Peyer's patch (tissue), 4 donors: ENCODE measurements around the gene REX1BD. TPM values are rescaled to one million over a fixed set of nuclear protein-coding genes. Genes with fewer than 3 reads are reported as not detected.

Experiments
- DNase-seq, 3 donors: peaks; one replicate each; pipeline ENCODE4 v3.0.0-alpha.2; 2017 to 2019
- H3K27ac ChIP-seq, 4 donors: fragments of 200-600 bp; sonication (generic); one replicate each; pipeline ENCODE4 v1.5.1; 2016 to 2019
- H3K27me3 ChIP-seq, 2 donors: fragments of 200-600 bp; sonication (generic); one replicate each; pipeline ENCODE4 v1.5.1; 2019
- H3K36me3 ChIP-seq, 3 donors: fragments of 200-600 bp; sonication (generic); one replicate each; pipeline ENCODE4 v1.5.1; 2016 to 2019
- H3K4me1 ChIP-seq, 4 donors: fragments of 200-600 bp; sonication (generic); one replicate each; pipeline ENCODE4 v1.5.1; 2016 to 2019
- H3K4me3 ChIP-seq, 4 donors: fragments of 200-600 bp; sonication (generic); 1 replicate in 3 of 4; 2 replicates in 1 of 4; pipeline ENCODE4 v1.5.1; 2016 to 2019; ENCODE audit warnings: mild to moderate bottlenecking in 1 of 4
- H3K9me3 ChIP-seq, 4 donors: fragments of 200-600 bp; sonication (generic); one replicate each; pipeline ENCODE4 v1.5.1; 2016 to 2019; ENCODE audit warnings: mild to moderate bottlenecking in 1 of 4
- CTCF ChIP-seq, 6 experiments: fragments of 450-650 bp in 4 of 6; fragments of 200-600 bp in 2 of 6; sonication (generic) in 1 of 6; IDR thresholded peaks; one replicate each; pipeline ENCODE4 v1.5.1; 2017 to 2019; ENCODE audit warnings: antibody characterized with exemption in 6 of 6, mild to moderate bottlenecking in 3 of 6, moderate library complexity in 1 of 6
- POLR2A ChIP-seq, 2 donors: fragments of 450-650 bp; IDR thresholded peaks; one replicate each; pipeline ENCODE4 v1.5.1; 2017; ENCODE audit warnings: antibody characterized with exemption in 2 of 2, mild to moderate bottlenecking in 2 of 2, moderate library complexity in 2 of 2
- total RNA-seq, 4 donors: library from RNA; depleted of rRNA; stranded (reverse); fragments of >200 nt; gene quantifications; one replicate each; pipeline ENCODE4 v1.1.0, GENCODE V29; 2016

REX1BD gene
- total RNA-seq, 4 donors from 2014 or later: 68.1 to 76.3 (median 72.2) TPM

DNA sequence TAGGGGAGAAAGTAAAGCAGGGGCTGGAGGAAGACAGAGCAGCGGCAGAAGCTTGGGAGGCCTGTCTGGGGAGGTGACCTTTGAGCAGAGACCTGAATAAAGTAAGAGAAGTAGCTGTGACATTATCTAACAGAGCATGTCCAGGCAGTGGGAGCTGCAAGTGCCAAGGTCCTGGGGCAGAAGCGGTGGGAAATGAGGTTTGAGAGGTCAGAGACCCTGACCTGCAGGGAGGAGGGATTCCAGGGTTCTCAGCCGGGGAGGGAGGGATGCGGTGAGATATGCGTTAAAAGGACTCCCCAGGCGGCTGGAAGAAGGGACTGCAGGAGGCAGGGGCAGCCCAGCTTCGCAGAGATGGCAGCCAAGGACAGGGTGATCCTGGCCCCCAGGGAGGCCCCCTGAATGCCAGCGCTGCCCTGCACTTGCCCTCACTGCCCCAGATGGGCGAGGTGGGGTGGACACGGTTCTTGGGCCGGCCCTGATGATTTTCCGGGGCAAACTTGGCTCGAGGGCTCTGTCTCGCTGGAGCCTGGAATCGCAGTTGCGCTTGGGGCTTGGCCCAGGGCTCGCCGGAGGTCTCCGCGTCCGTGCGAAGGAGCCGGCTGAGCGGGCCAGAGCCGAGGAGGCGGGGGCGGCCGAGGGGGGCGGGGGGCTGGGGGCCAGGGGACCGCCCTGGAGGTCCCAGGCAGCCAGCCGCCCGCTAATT lies 14.8 kb downstream of the REX1BD start:
- Histone ChIP-seq H3K4me3 (no peak overlapping the region), H3K27ac (no peak overlapping the region), H3K27me3 (peaks cover 0 to 46% of the 10 kb centered on the region in 2 donors), H3K36me3 (no peaks in the 10 kb centered on the region), H3K9me3 (no peaks in the 10 kb centered on the region), H3K4me1 (peaks cover 0 to 35% (median 5%) of the 10 kb centered on the region in 4 donors)
- TF ChIP-seq POLR2A (IDR thresholded peaks at IDR 0.05): no peak
- peak in 3 of 6 experiments; percentile 17 to 25 (median 18) for TF ChIP-seq CTCF (IDR thresholded peaks at IDR 0.05)
- DNase-seq: no peak

DNA sequence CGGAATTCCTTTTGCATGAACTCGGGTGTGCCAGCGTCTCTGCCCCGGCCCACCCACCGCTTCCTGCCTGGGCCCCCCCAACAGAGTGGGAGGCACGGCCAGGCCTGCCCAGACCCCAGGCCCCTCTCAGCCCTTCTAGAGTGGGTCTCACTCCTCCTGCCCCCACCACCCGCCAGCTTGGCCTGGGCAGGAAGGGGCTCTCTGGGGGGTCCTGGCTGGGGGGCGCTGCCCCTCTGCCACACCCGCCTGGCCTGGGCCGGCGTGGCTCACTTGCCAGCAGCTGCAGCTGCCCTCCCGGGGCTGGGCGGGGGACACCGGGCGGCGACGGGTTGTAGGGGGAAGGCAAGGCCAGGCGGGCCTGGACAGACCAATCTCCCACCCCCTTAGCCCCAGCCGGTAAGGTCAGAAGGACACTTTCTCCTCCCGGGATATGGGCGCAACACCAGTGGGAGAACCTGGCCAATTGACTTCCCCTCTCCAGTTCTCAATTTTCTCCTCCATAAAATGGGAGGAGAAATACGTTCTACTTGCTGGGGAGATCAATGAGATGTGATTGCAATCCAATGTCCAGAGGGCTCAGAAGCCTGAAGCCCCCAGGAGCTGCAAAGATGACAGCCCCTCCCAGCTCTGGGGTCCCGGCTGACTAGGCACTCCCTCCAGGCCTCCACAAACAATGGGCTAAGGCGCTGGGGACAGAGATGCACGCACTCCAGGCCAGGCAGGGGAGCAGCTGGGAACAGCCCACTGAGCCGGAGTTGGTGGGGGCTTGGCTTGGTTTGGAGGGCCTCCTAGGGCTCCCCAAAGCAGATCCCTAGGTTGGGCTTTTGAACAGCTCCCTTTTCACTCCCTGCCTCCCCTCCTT lies 15.6 kb downstream of the REX1BD start:
- Histone ChIP-seq H3K27me3 (peaks cover 0 to 46% of the 10 kb centered on the region in 2 donors), H3K36me3 (no peaks in the 10 kb centered on the region), H3K4me3 (no peak overlapping the region), H3K27ac (no peak overlapping the region), H3K4me1 (peaks cover 0 to 35% (median 5%) of the 10 kb centered on the region in 4 donors), H3K9me3 (no peaks in the 10 kb centered on the region)
- no peak for DNase-seq
- TF ChIP-seq CTCF (IDR thresholded peaks at IDR 0.05) (no peak), POLR2A (IDR thresholded peaks at IDR 0.05) (no peak)

GRCh38 chr19:18604820-18605159 lies 16.2 kb downstream of the REX1BD start:
- H3K4me1 ChIP-seq: peaks cover 0 to 35% (median 5%) of the 10 kb centered on the region in 4 donors
- no peaks in the 10 kb centered on the region for H3K36me3 ChIP-seq
- TF ChIP-seq POLR2A (IDR thresholded peaks at IDR 0.05) (no peak), CTCF (IDR thresholded peaks at IDR 0.05) (no peak)
- no peak overlapping the region for H3K4me3 ChIP-seq
- H3K27me3 ChIP-seq: peaks cover 0 to 52% of the 10 kb centered on the region in 2 donors
- no peak overlapping the region for H3K27ac ChIP-seq
- H3K9me3 ChIP-seq: no peaks in the 10 kb centered on the region
- no peak for DNase-seq

- peaks cover 0 to 35% (median 5%) of the 10 kb centered on the region in 4 donors for H3K4me1 ChIP-seq
- H3K4me3 ChIP-seq: no peak overlapping the region
- TF ChIP-seq POLR2A (IDR thresholded peaks at IDR 0.05): no peak
- no peak for TF ChIP-seq CTCF (IDR thresholded peaks at IDR 0.05)
These were observed 16.6 kb downstream of the REX1BD start for GRCh38 chr19:18605196-18605545.

GRCh38 chr19:18605546-18606280 lies 17.1 kb downstream of the REX1BD start:
- Histone ChIP-seq H3K9me3 (no peaks in the 10 kb centered on the region), H3K4me1 (peaks cover 0 to 37% (median 6%) of the 10 kb centered on the region in 4 donors), H3K36me3 (no peaks in the 10 kb centered on the region), H3K4me3 (peak overlapping the region in 2 of 4 donors; percentile 12 to 15), H3K27me3 (peaks cover 0 to 61% of the 10 kb centered on the region in 2 donors), H3K27ac (no peak overlapping the region)
- no peak for DNase-seq
- no peak for TF ChIP-seq CTCF (IDR thresholded peaks at IDR 0.05)

More at GRCh38 chr19:18605196-18605545, 16.6 kb downstream of the REX1BD start:
- Histone ChIP-seq H3K9me3 (no peaks in the 10 kb centered on the region), H3K27me3 (peaks cover 0 to 55% of the 10 kb centered on the region in 2 donors), H3K36me3 (no peaks in the 10 kb centered on the region), H3K27ac (no peak overlapping the region)
- DNase-seq: no peak
